Neural progenitor cell (in vitro differentiated cells): ENCODE results near the gene TPP2. TPM values are rescaled to one million over a fixed set of nuclear protein-coding genes. Genes with fewer than 3 reads are reported as not detected.

ENCODE experiments used
- DNase-seq: peaks from one replicate; pipeline ENCODE4 v3.0.0-alpha.2; 2016; ENCODE audit warnings: low spot score
- H2AFZ ChIP-seq: fragments of 200-600 bp; sonication (generic); replicated peaks from 2 replicates; pipeline ENCODE4 v1.6.1; 2016; ENCODE audit warnings: antibody characterized with exemption
- H3F3A ChIP-seq: fragments of 200-600 bp; sonication (generic); 2 replicates; pipeline ENCODE4 v1.6.1; 2016; ENCODE audit warnings: antibody characterized with exemption, low read depth
- H3K27ac ChIP-seq: fragments of 200-600 bp; sonication (generic); 2 replicates; pipeline ENCODE4 v1.5.1; 2016; ENCODE audit warnings: mild to moderate bottlenecking
- H3K27me3 ChIP-seq: fragments of 200-600 bp; sonication (generic); 2 replicates; pipeline ENCODE4 v1.6.1; 2016; ENCODE audit warnings: mild to moderate bottlenecking, moderate library complexity
- H3K36me3 ChIP-seq: fragments of 200-600 bp; sonication (generic); 2 replicates; pipeline ENCODE4 v1.5.1; 2016
- H3K4me1 ChIP-seq: fragments of 200-600 bp; sonication (generic); 2 replicates; pipeline ENCODE4 v1.6.1; 2016; ENCODE audit warnings: mixed run types
- H3K4me2 ChIP-seq: fragments of 200-600 bp; sonication (generic); 2 replicates; pipeline ENCODE4 v1.6.1; 2016
- H3K4me3 ChIP-seq: fragments of 200-600 bp; sonication (generic); 2 replicates; pipeline ENCODE4 v1.5.1; 2016
- H3K79me2 ChIP-seq: fragments of 200-600 bp; sonication (generic); 2 replicates; pipeline ENCODE4 v1.6.1; 2016; ENCODE audit warnings: low read depth
- H3K9ac ChIP-seq: fragments of 200-600 bp; sonication (generic); 2 replicates; pipeline ENCODE4 v1.6.1; 2016
- H3K9me3 ChIP-seq: fragments of 200-600 bp; sonication (generic); 2 replicates; pipeline ENCODE4 v1.5.1; 2016; ENCODE audit warnings: low read depth
- H4K20me1 ChIP-seq: fragments of 200-600 bp; sonication (generic); 2 replicates; pipeline ENCODE4 v1.6.1; 2016; ENCODE audit warnings: low read depth
- H3K27ac Mint-ChIP-seq: 3 replicates; pipeline ENCODE4 v1.8.0; 2021; ENCODE audit warnings: mixed read lengths
- H3K27me3 Mint-ChIP-seq: 2 replicates; pipeline ENCODE4 v1.8.0; 2022; ENCODE audit warnings: low read depth, mild to moderate bottlenecking, inconsistent platforms, moderate library complexity, mixed read lengths; ENCODE audit not compliant: insufficient read depth
- H3K36me3 Mint-ChIP-seq: 3 replicates; pipeline ENCODE4 v1.8.0; 2021; ENCODE audit warnings: mixed read lengths
- H3K4me1 Mint-ChIP-seq: 3 replicates; pipeline ENCODE4 v1.8.0; 2021; ENCODE audit warnings: mixed read lengths
- H3K4me3 Mint-ChIP-seq: 3 replicates; pipeline ENCODE4 v1.8.0; 2021; ENCODE audit warnings: mild to moderate bottlenecking, moderate library complexity, mixed read lengths
- H3K9me3 Mint-ChIP-seq: 3 replicates; pipeline ENCODE4 v1.8.0; 2020; ENCODE audit warnings: mixed read lengths
- CTCF ChIP-seq: fragments of 200-600 bp; sonication (generic); IDR thresholded peaks from 2 replicates; pipeline ENCODE4 v1.5.1; 2017; ENCODE audit warnings: antibody characterized with exemption, mild to moderate bottlenecking
- EZH2 ChIP-seq: fragments of 200-600 bp; sonication (generic); IDR thresholded peaks from 2 replicates; pipeline ENCODE4 v1.6.1; 2017; ENCODE audit warnings: antibody characterized with exemption, mild to moderate bottlenecking, moderate library complexity
- EZH2phosphoT487 ChIP-seq: fragments of 200-600 bp; sonication (generic); IDR thresholded peaks from 2 replicates; pipeline ENCODE4 v1.6.1; 2017; ENCODE audit warnings: antibody characterized with exemption
- total RNA-seq: library from RNA; depleted of rRNA; stranded (reverse); fragments of >200 nt; gene quantifications from 2 replicates; pipeline ENCODE4 v1.2.3, GENCODE V29; 2015; ENCODE audit warnings: low replicate concordance

TPP2 gene
- total RNA-seq, 1 donor from 2014 or later: 137 TPM

- TF ChIP-seq CTCF: peak; percentile 32
- TF ChIP-seq EZH2phosphoT487: no peak
- no peaks in the 10 kb centered on the region for H3K27me3 Mint-ChIP-seq
Observed at GRCh38 chr13:102657630-102658029, 60.8 kb downstream of the TPP2 start.

GRCh38 chr13:102658660-102659059 lies 61.9 kb downstream of the TPP2 start:
- Mint-ChIP-seq H3K4me3 (no peak overlapping the region), H3K36me3 (peaks cover 39% of the 10 kb centered on the region), H3K4me1 (no peaks in the 10 kb centered on the region), H3K27me3 (no peaks in the 10 kb centered on the region), H3K27ac (no peak overlapping the region), H3K9me3 (peaks cover 7% of the 10 kb centered on the region)
- TF ChIP-seq EZH2phosphoT487 (no peak), CTCF (no peak), EZH2 (no peak)
- H3K4me1 ChIP-seq: peaks cover 7% of the 10 kb centered on the region
- no peak overlapping the region for H3K27ac ChIP-seq
- DNase-seq: no peak
- no peak overlapping the region for H3K4me2 ChIP-seq
- H3F3A ChIP-seq: no peaks in the 10 kb centered on the region
- H2AFZ ChIP-seq: no peak overlapping the region
- no peaks in the 10 kb centered on the region for H3K79me2 ChIP-seq
- H3K36me3 ChIP-seq: peaks cover 31% of the 10 kb centered on the region
- no peak overlapping the region for H3K4me3 ChIP-seq
- no peaks in the 10 kb centered on the region for H3K27me3 ChIP-seq
- no peak overlapping the region for H3K9ac ChIP-seq
- H3K9me3 ChIP-seq: no peaks in the 10 kb centered on the region
- no peaks in the 10 kb centered on the region for H4K20me1 ChIP-seq

More at GRCh38 chr13:102657630-102658029, 60.8 kb downstream of the TPP2 start:
- Histone ChIP-seq H3K4me3 (no peak overlapping the region), H3F3A (no peaks in the 10 kb centered on the region), H3K27me3 (no peaks in the 10 kb centered on the region), H3K9me3 (no peaks in the 10 kb centered on the region), H3K4me2 (no peak overlapping the region), H3K4me1 (peaks cover 7% of the 10 kb centered on the region), H3K27ac (no peak overlapping the region), H4K20me1 (no peaks in the 10 kb centered on the region), H3K79me2 (no peaks in the 10 kb centered on the region), H2AFZ (no peak overlapping the region), H3K9ac (no peak overlapping the region), H3K36me3 (peaks cover 27% of the 10 kb centered on the region)
- H3K27ac Mint-ChIP-seq: no peak overlapping the region
- no peak overlapping the region for H3K4me3 Mint-ChIP-seq
- peaks cover 7% of the 10 kb centered on the region for H3K9me3 Mint-ChIP-seq
- peaks cover 39% of the 10 kb centered on the region for H3K36me3 Mint-ChIP-seq
- no peak for DNase-seq
- no peaks in the 10 kb centered on the region for H3K4me1 Mint-ChIP-seq

- H3K9me3 ChIP-seq: no peaks in the 10 kb centered on the region
- H3K9me3 Mint-ChIP-seq: peaks cover 7% of the 10 kb centered on the region
- no peaks in the 10 kb centered on the region for H4K20me1 ChIP-seq
- H3K9ac ChIP-seq: no peak overlapping the region
- H3K4me3 ChIP-seq: no peak overlapping the region
- no peak for DNase-seq
- no peaks in the 10 kb centered on the region for H3K4me1 Mint-ChIP-seq
- H3K4me2 ChIP-seq: no peak overlapping the region
- H3K4me3 Mint-ChIP-seq: no peak overlapping the region
- peaks cover 5% of the 10 kb centered on the region for H3K4me1 ChIP-seq
- H3F3A ChIP-seq: no peaks in the 10 kb centered on the region
- peaks cover 34% of the 10 kb centered on the region for H3K36me3 ChIP-seq
- no peaks in the 10 kb centered on the region for H3K27me3 Mint-ChIP-seq
- no peak overlapping the region for H2AFZ ChIP-seq
- H3K27ac ChIP-seq: no peak overlapping the region
- H3K27me3 ChIP-seq: no peaks in the 10 kb centered on the region
- no peak for TF ChIP-seq EZH2phosphoT487
- TF ChIP-seq EZH2: no peak
- no peak for TF ChIP-seq CTCF
- H3K79me2 ChIP-seq: no peaks in the 10 kb centered on the region
- peaks cover 44% of the 10 kb centered on the region for H3K36me3 Mint-ChIP-seq
- no peak overlapping the region for H3K27ac Mint-ChIP-seq
Observed at GRCh38 chr13:102659168-102659713, 62.5 kb downstream of the TPP2 start.
